SKM-1 treated with dmso at 0.1 percent for 144 hours (cell line): ENCODE data around the gene SLC9A2.

Experiments
- DNase-seq: peaks from one replicate; lab custom pipeline; 2025; ENCODE audit not compliant: unreplicated experiment; lab: John Stamatoyannopoulos, UW

SLC9A2 gene

DNA sequence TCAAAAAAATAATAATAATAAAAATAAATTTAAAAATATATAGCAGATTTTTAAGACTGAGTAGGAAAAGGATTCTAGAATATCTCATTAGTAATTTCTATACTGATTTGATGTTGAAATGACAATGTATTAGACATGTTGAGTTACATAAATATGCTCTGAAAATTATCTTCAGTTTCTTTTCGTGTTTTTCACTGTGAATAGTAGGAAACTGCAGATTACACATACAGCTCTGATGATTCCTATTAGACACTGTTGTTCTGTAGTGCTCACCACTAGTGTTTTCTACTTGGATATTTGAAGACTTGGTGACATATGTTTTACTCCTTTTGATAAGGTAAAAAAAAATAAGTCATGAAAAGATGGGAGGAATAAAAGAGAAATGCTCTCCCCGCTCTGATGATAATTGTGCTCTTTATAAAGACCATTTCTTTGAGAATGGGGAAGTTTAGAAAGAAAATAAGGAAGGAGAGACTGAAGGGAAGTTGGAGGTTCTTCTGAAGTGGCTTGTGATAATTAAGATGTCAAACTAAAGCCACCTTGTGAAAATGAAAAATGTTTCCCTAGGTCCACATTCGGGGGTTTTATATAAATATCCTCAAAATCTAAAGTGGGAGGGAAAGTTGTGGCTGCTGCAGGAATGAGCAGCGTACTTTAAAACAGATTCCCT, 52.9 kb downstream of the SLC9A2 start:
- peak; percentile 74 for DNase-seq

DNA sequence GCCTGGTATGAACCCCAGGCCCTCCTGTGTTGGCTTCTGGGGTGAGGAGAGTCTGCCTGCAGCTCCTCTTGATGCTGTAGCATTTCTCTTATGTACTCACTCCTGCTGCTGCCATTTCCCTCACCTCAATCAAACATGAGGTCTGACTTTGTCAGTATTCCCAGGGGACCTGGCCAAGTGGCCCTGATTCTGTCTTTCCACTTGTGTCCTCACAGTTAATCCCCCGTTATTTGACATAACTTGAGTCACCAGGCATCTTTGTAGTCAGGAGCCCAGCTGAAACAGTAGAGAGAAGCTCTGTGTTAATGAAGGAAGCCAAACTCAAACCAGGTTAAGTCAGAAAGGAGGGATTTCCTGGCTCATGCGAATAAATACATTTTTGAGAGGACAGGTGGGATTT, 55.0 kb downstream of the SLC9A2 start:
- no peak for DNase-seq

DNA sequence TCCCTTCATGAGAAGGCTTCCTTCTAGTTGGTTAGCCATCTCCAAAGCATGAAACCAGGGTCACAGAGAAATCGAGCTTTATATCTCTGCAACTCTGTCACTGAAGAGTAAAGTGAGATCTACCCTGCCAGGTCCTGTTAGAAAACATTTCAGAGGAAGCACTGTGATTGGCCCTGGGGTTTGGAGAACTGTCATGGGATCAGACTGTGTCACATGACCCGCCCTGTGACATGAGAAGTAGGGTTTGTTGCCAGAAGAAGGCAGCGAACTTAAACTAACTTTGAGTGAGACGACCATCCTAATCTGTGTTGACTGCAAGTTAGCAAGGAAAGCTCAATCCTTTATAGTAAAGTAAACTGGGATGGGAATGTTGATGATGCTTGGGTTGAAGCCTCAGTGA, 55.5 kb downstream of the SLC9A2 start:
- no peak for DNase-seq

DNA sequence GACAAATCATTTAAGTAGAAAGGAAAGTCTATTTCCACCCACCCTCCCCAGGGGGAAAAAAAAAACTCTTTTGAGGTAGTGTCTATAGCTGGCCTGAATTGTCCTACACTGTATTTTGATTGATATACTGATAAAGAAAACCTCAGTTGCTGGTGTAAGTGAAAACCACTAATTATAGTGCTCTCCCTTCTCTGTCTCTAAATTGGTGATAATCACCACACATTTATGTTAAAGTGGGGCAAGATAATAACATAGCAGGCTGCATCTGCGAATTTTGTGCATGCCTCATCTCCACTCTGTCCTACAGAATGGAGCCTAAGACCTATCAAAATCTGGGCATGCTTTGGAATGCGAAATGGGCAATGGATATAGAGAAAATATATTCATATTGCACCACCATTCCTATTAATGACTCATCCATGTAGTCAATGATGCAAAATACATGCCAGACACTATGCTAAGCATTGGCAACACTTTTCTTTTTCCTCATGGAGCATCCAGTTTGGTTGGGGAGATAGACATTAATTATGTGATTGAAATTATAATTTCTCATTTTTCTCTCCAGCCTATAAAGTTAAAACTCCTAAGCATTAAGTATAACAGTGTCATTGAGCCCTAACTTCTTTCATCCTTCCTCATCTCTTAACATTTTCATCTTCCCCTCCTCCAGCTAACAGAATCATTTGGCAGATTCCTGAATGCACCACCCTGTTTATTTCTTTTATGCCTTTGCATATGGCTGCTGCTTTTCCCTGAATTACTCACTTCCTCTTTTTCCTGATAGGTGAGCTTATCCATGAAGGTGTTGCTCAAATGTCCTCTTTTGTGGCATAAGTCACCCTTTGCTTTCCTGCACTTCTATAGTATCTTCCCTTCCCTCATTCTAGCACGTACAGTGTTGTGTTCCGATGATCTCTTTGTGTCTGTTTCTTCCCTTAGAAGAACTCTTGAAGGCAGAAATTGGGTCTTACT, 58.2 kb downstream of the SLC9A2 start:
- DNase-seq, result no peak

DNA sequence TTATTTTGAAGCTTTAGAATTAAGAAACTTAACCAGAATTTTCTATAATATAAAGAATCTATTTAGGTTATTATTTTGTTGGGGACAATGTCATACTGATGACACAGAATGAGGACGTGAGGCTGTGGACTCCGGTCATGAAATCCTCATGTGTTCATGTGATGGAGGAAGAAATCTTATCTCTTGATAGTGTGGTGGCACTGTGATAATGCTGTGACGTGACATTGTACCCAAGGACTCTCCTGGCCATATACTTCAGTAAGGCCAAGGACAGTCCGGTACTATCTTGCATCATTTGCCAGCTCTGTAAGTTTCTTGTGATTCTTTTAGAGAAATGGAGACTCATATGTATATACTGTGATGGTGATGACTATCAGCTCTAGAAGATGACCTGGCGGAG, 59.1 kb downstream of the SLC9A2 start:
- no peak for DNase-seq

DNA sequence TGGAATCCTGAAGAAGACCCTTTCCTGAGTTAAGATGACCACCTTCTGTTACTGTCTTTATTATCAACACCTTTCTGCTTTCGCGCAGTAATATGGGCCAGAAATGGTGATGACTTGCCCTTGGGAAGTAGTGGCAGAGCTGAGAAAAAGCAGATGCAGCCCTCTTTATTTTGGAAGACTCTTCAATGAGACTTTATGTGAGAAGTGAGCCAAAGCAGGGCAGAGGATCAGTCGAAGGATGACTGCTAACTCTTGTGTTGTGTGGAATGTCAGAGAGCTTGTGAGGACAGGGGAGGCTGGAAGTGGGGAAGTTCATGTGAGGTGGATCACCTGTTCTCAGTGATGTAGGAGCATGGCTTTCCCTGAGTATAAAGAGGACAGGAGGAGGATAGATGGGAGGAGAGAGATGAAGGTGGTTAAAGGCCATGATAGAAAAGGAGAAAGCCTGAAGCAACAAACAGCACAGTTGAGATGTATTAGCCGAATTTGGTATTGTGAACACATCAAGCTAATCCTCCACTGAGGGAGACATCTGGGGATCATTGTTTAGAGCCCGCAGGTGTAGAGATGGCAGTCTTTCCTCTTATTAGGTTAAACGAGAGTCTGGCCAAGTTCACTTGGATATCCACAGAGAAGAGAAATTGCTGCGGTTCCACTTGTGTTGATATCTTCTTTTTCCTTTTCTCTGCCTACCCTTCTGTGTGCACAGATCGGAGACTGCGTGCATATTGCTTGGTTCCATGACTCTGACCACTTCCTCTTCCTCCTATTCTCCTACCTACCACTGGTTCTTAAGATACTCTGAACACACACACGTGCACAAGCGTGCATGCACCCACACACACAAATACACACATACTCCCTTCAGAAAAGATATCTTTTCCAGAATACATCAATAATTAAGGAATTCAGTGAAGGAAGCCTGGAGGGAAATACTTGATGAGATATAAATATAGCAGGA, 67.4 kb downstream of the SLC9A2 start:
- peak; percentile 62 for DNase-seq

DNA sequence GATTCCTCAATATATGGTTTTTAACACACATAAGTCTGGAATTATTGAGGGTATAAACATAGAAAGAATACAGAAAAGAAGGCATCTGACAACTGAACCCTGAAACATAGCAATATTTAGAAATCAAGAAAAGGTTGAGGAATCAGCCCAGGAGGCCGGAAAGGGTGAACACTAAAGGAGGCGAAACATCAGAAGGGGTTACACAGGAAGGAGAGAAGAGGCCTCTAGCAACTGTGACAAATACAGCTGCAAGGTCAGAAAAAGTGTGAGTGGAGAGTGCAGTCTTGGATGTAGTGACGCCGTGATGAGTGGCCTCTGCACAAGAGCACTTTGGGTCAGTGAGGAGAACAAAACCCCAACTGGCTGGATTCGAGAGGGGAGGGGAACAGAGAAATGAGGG, 70.7 kb downstream of the SLC9A2 start:
- DNase-seq, result no peak

DNA sequence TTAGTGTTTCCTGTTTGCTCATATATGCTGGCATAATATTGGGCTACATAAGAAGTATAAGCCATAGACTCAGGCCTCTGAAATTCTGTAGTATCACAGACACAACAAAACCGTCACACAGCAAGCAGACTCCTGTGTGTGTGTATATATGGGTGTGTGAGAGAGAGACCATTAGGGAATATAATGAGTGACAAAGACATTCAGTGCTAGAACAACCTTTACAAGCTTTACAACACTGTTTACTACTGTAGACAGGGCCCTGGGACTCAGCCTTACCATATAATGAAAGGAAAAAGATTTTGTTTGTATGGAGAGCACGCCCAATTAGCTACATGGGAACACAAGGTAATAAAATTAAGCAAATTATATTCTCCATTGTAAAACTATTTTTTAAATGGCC, 77.1 kb downstream of the SLC9A2 start:
- DNase-seq, result no peak

DNA sequence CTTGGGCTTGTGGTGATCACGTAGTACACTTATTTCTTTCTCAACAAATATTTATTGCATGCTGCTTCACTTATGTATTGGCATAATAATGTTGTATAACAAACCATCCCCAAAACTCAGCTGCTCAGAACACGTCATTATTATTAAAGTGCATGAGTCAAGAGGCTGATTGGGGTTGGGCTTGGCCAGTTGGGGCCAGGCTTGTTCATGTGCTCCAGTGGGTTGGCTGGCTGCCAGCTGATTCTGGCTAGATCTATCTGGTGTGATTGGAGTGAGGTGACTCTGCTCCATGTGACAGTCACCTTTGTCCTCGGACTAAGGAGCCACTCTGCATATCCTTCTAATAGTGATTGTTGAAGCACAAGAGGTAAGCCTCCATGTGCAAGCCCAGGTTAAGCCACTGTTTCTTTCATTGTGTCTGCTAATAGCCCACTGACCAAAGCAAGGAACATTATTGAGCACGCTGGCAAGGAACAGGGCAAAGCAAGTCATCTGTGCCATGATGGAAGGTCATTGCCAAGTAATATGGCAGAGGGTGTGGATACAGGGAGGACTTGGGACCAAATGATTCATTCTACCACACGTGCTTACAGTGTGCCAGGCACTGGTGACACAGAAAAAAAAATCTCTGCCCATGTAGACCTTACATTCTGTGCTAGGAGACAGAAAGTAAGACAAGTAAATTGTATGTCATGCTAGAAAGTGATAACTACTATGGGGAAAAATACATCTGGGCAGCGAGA, 79.2 kb downstream of the SLC9A2 start:
- no peak for DNase-seq

DNA sequence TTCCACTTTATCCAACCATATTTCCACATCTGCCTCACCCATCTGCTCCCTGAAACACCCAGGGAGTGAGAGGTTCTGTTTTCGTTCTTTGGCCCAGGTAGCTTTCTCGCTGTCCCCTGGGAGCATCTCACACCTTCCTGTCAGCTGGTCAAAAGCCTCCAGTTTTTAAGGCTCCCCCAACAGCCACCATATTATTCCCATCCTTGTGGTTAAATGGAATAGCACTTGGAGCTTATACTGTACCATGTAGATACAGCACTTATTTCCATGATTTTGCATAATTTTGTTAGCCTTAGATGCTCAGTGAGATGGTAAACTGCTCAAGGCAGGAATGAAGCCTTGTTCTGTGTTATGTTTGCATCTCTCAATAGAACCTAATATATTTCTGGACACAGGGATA, 84.0 kb downstream of the SLC9A2 start:
- no peak for DNase-seq

DNA sequence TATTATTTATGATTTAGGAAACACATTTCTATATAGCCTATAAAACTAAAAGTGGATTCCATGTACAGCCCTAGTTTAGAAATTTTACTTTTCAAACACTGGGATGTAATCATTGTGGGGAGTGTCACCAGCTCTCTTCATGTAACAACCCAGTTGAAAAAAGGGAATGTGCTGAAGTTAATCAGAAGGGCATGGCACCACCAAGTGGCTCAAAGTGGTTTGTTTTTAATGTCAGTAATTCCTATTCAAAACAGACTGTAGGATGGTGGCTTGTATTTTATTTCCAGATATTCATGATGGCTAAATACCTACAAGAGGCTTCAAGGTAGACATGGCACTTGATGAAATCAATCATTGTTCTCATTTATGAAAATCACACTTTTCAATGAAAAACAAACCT, 84.4 kb downstream of the SLC9A2 start:
- peak; percentile 11 for DNase-seq

DNA sequence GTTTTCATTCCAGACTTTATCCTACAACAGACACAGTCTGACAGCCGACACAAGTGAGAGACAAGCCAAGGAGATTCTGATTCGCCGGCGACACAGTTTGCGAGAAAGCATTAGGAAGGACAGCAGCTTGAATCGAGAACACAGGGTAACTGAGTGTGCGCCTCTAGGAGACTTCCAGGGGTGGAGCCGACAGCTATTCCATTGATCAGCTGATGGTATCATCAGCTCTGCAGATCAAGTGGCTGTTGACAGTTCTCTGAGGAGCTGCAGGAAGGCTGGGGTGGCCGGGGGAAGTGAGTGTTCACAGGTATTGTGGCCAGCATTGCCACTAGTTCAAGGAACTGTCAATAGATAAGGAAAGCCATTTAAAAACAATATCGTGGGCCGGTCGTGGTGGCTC, 85.2 kb downstream of the SLC9A2 start:
- DNase-seq, result no peak

DNA sequence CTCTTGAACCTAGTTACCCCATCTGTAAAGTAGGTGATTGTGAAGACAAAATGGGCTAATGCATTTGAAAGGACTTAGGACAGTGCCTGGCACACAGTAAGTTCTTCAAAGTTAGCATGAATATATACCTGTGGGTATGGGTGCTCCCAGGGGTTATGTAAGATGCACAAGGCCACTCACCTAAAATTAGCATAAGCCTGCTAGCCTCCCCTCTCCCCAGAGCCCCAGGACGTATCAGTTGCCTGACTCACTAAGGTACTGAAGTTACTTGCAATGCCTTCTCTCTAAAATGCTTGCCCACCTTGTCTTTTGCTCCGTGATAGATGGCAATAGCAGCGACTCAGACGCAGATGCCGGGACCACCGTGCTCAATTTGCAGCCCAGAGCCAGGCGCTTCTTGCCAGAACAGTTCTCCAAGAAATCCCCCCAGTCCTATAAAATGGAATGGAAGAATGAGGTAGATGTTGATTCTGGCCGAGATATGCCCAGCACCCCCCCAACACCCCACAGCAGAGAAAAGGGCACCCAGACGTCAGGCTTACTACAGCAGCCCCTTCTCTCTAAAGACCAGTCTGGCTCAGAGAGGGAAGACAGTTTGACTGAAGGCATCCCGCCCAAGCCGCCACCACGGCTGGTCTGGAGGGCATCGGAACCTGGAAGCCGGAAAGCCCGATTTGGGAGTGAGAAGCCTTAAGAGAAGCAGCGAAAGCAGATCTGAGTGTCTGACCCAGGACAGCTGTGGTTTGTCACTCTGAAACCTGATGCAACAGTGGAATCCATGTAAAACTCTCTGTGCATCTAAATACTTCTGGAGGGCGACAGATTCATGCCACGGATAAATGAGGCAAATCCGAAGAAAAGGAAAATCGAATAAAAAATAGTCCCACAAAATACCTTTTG, 88.7 kb downstream of the SLC9A2 start:
- DNase-seq, result no peak

DNA sequence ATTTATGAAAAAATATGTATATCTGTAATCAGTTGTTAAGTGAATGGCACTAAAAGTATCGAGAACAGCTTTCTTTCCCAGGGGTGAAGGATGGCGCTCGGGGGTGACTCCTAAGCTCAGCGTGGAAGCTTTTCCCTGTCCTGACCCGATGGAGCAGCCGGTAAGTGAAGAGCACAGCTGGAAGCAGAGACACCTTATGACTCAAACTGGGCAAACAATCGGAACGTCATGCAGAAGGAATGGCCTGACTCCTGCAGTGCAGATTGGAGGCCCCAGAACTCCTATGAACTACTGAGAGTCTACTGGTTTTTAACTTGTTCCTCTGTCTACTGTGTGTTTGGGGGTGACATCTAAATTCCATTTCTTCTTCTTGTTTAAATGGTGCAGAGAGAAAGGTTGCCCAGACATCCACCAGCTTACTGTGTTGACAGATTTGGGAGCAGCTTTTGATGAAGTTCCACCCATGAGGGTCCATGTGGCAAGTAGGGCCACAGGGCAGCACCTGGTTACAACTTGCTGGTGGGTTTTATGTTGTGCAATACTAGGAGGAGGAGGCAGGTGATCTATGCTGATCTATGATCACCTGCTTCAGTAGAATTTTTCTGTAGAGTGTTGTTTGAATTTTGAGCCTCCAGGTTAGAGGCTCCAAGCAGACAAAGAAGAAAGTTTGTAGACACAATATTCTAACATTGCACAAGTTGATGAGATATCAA, 89.7 kb downstream of the SLC9A2 start:
- DNase-seq, result no peak

DNA sequence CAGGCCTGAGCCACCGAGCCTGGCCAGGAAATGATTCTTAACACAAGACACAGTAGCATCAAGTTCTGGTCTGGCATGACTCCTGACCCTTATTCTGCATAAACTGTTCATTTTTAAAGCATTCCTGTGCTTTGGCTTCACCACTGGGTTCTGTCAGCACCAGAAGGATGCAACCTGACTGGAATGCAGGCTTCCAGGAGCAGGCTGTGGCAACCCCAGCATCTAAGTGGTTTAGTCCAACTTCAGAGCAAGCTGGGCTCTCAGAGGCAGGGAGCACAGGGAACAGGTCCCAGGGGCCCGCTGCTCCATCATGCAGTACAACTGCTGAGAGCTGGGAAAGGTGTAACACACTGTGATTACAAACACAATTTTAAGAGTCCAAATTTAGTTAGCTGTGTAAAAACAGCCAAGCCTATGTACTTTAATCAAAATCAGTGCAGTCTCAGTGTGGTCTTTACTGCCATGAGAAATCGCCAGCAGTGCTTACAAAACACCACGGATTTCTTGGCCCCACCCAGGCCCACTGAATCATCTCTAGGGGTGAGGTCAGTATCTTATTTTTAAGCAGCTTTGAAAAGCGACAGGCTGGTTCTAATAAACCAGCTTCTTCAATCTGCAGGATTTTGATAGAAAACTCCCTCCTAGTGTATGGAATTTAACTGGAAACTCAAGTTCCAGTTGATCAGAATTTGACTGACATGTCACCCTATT, 98.1 kb downstream of the SLC9A2 start:
- DNase-seq, result no peak

DNA sequence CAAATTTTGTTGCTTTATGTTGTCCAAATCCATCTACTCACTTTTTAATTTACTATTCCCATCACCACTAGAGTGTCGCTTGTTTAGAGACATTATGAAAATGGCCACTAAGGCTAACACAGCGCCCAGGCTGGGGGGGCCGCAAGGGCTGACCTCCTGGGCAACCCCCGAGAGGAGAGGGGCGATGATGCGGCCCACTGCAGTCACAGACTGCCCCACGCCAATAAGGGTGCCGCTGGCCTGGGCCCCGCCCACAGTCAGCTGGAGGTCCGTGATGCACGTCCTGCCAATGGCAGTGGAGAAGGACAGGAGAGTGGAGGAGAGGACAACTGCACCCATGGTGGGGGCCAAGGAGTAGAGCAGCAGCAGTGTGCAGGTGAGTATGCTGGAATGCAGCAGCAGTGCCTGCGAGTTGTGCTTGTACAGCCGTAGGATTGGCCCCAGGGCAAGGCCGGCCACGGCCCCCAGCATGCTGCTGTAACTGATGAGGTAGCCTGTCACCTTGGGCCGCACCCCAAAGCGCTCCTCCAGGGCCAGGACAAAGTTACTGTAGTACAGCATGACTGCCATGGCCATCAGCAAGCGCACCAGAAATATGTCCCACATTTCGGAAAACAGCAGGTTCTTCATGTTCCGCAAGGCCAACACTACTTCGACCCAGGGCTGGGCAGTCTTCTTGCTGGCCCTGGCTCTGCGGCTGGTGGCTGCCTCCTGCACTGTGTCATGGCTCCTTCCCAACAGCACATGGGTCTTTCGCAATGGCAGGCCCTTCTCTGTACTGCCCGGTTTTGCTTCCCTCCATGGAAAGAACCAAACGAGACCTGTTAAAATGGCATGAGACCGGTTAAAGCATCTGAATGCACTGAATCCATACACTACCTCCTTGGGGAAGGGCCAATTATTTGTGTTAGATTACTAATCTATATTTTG, 99.3 kb downstream of the SLC9A2 start:
- no peak for DNase-seq

DNA sequence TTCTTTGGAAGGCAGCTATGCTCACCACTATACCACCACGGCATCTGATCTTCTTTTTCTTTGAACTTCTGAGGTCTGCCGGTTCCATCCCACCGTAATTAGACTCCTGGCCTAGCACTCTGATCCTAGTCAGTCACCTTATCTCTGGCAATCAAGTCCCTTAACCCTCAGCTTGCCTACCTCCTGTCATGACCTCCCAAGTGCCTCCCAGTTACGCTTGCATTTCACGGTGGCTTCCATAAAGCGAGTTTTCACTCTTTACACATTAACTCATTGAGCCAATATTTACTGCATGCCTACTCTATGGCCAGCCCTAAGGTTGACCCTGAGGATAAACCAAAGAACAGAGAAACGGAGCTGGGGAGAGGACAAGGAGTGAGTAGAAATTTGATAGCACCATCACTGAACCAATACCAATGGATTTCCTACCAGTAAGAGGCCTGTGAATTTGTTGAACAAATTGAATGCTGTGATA, 104.7 kb downstream of the SLC9A2 start:
- DNase-seq, result no peak
